HEK293 (cell line): ENCODE results near the gene FIGLA.

Experiments used
- CTCF ChIA-PET: fragments of 350-600 bp; formaldehyde crosslinking; extraction: SDS; loops from one replicate; lab custom pipeline; 2021; ENCODE audit warnings: antibody characterized with exemption; lab: Yijun Ruan, JAX
- POLR2A ChIA-PET: fragments of 300-600 bp; formaldehyde crosslinking; extraction: SDS; loops from one replicate; lab custom pipeline; 2020; ENCODE audit warnings: antibody characterized with exemption, inconsistent platforms; lab: Yijun Ruan, JAX
- H3K27ac ChIP-seq: fragments of 200-500 bp; sonication (Bioruptor generic); 2 replicates; pipeline ENCODE4 v1.5.1; 2014; ENCODE audit warnings: low read depth, low read length, control low read depth, inconsistent platforms; ENCODE audit errors: extremely low read depth
- H3K36me3 ChIP-seq, 2 experiments: fragments of 200-500 bp in 1 of 2; sonication (Bioruptor generic) in 1 of 2; 1 replicate in 1 of 2; 2 replicates in 1 of 2; pipeline ENCODE4 v1.5.1; 2014 to 2017; ENCODE audit warnings: inconsistent platforms in 2 of 2, low read length in 2 of 2; ENCODE audit not compliant: control insufficient read depth in 2 of 2, insufficient read depth in 1 of 2
- H3K4me1 ChIP-seq: fragments of 200-500 bp; sonication (Bioruptor generic); 2 replicates; pipeline ENCODE4 v1.5.1; 2014; ENCODE audit warnings: mild to moderate bottlenecking, low read length, inconsistent platforms; ENCODE audit not compliant: control insufficient read depth, insufficient read depth
- H3K4me3 ChIP-seq: 2 replicates; pipeline ENCODE4 v1.5.1; 2011; ENCODE audit warnings: low read depth, mild to moderate bottlenecking, control low read depth, low read length, moderate library complexity
- H3K9me3 ChIP-seq: fragments of 200-500 bp; sonication (Bioruptor generic); 2 replicates; pipeline ENCODE4 v1.5.1; 2014; ENCODE audit warnings: low read depth, low read length, inconsistent platforms; ENCODE audit not compliant: control insufficient read depth, insufficient read depth
- FEZF1 ChIP-seq: fragments of 450-650 bp; formaldehyde crosslinking; IDR thresholded peaks from 2 replicates; pipeline ENCODE4 v1.5.1; 2016; ENCODE audit warnings: missing biosample characterization, missing genetic modification characterization
- KLF9 ChIP-seq: fragments of 450-650 bp; formaldehyde crosslinking; IDR thresholded peaks from 2 replicates; pipeline ENCODE4 v1.5.1; 2016; ENCODE audit warnings: missing biosample characterization, missing genetic modification characterization, low read depth
- SETDB1 ChIP-seq: IDR thresholded peaks from one replicate; pipeline ENCODE4 v1.6.1; 2017; ENCODE audit warnings: mild to moderate bottlenecking, low read length, moderate library complexity, mixed read lengths; ENCODE audit not compliant: insufficient read length
- WT1 ChIP-seq: fragments of 450-650 bp; formaldehyde crosslinking; IDR thresholded peaks from 2 replicates; pipeline ENCODE4 v1.5.1; 2016; ENCODE audit warnings: missing biosample characterization, missing genetic modification characterization
- YY1 ChIP-seq: fragments of 450-650 bp; formaldehyde crosslinking; IDR thresholded peaks from 2 replicates; pipeline ENCODE4 v1.5.1; 2018; ENCODE audit warnings: missing biosample characterization, missing genetic modification characterization
- ZBTB17 ChIP-seq: fragments of 450-650 bp; formaldehyde crosslinking; IDR thresholded peaks from 2 replicates; pipeline ENCODE4 v1.5.1; 2016; ENCODE audit warnings: missing biosample characterization, missing genetic modification characterization
- ZNF132 ChIP-seq: fragments of 450-650 bp; formaldehyde crosslinking; IDR thresholded peaks from 2 replicates; pipeline ENCODE4 v1.5.1; 2017; ENCODE audit warnings: missing biosample characterization, missing genetic modification characterization, borderline replicate concordance
- ZNF558 ChIP-seq: fragments of 450-650 bp; formaldehyde crosslinking; IDR thresholded peaks from 2 replicates; pipeline ENCODE4 v1.5.1; 2016; ENCODE audit warnings: missing biosample characterization, missing genetic modification characterization
- ZNF560 ChIP-seq: fragments of 450-650 bp; formaldehyde crosslinking; IDR thresholded peaks from 2 replicates; pipeline ENCODE4 v1.5.1; 2017; ENCODE audit warnings: missing biosample characterization, missing genetic modification characterization, borderline replicate concordance
- ZNF571 ChIP-seq: fragments of 450-650 bp; formaldehyde crosslinking; IDR thresholded peaks from 2 replicates; pipeline ENCODE4 v1.5.0; 2017; ENCODE audit warnings: missing biosample characterization, missing genetic modification characterization
- ZNF610 ChIP-seq: fragments of 450-650 bp; formaldehyde crosslinking; IDR thresholded peaks from 2 replicates; pipeline ENCODE4 v1.5.1; 2016; ENCODE audit warnings: missing biosample characterization, missing genetic modification characterization, borderline replicate concordance
- ZNF76 ChIP-seq: fragments of 450-650 bp; formaldehyde crosslinking; IDR thresholded peaks from 2 replicates; pipeline ENCODE4; 2016; ENCODE audit warnings: low read depth, missing biosample characterization, missing genetic modification characterization, borderline replicate concordance
- ZNF843 ChIP-seq: fragments of 450-650 bp; formaldehyde crosslinking; IDR thresholded peaks from 2 replicates; pipeline ENCODE4 v1.5.1; 2016; ENCODE audit warnings: missing biosample characterization, missing genetic modification characterization
- ZSCAN5A ChIP-seq: fragments of 450-650 bp; formaldehyde crosslinking; IDR thresholded peaks from 2 replicates; pipeline ENCODE4 v1.5.1; 2016; ENCODE audit warnings: missing biosample characterization, missing genetic modification characterization
- TF ChIP-seq, protein P1 (sequence below): fragments of 450-650 bp; formaldehyde crosslinking; IDR thresholded peaks from 2 replicates; pipeline ENCODE4; 2016; ENCODE audit warnings: missing biosample characterization, missing genetic modification characterization
- TF ChIP-seq, protein P2 (sequence below): fragments of 450-650 bp; formaldehyde crosslinking; IDR thresholded peaks from 2 replicates; pipeline ENCODE4 v1.5.1; 2016; ENCODE audit warnings: missing biosample characterization, missing genetic modification characterization
- TF ChIP-seq, protein P3 (sequence below): fragments of 450-650 bp; formaldehyde crosslinking; IDR thresholded peaks from 2 replicates; pipeline ENCODE4 v1.5.1; 2017; ENCODE audit warnings: missing biosample characterization, missing genetic modification characterization

FIGLA gene

DNA sequence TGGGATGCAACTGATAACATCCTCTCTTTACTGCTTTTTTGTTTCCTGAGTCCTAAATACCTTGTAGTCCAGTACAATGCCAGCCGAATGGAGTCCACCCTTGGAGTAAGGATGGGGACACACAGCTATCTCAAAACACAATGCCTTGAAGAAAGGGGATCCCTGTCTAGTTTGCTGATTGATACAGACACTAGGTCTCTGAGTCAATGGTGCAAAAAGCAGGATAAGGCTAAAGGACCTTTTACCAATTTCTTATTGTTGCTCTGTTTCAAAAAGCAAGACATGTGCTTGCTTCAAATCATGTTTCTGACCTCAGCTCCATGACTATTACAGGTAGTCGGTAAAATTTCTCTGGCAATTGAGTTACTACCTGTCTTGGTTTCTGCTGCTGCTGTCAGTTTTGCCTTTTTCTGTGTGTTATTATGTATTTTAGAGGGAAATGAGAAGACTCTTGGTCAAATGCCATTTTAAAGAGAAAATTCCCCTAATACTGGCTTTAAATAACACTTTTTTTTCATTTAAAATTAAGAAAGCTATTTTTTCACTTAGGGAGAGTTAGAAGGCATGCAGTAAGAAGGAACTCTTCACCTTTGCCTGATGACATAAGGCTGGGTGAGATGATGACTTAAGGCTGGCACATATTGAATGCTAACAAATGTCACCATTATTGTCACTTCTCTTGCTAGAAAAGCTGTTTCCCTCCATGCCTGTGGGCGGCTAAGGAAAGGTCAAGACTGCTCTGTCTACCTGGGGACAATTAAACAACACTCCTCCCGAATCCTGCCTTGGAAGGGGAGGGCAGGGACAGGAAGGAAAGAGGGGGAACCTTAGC lies 4.9 kb upstream of the FIGLA start:
- Histone ChIP-seq H3K9me3 (no peaks in the 10 kb centered on the region), H3K4me1 (no peaks in the 10 kb centered on the region), H3K36me3 (no peaks in the 10 kb centered on the region), H3K27ac (no peak overlapping the region), H3K4me3 (no peak overlapping the region)
- TF ChIP-seq ZNF571 (tag by site-specific recombination) (no peak), SETDB1 (no peak), ZNF132 (tag by site-specific recombination) (no peak), ZBTB17 (tag by site-specific recombination) (no peak)
- TF ChIP-seq, protein P1, sequence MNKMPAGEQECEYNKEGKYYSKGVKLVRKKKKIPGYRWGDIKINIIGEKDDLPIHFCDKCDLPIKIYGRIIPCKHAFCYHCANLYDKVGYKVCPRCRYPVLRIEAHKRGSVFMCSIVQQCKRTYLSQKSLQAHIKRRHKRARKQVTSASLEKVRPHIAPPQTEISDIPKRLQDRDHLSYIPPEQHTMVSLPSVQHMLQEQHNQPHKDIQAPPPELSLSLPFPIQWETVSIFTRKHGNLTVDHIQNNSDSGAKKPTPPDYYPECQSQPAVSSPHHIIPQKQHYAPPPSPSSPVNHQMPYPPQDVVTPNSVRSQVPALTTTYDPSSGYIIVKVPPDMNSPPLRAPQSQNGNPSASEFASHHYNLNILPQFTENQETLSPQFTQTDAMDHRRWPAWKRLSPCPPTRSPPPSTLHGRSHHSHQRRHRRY (tag by site-specific recombination): no peak
- ChIA-PET POLR2A (no interaction called here), CTCF (interaction anchor here (0.9 to 1.5 kb wide), 3 partner anchors 27 to 153 kb away, joined by 3 to 4 read pairs (median 3); partner anchors contain the start of gene ADD2)

DNA sequence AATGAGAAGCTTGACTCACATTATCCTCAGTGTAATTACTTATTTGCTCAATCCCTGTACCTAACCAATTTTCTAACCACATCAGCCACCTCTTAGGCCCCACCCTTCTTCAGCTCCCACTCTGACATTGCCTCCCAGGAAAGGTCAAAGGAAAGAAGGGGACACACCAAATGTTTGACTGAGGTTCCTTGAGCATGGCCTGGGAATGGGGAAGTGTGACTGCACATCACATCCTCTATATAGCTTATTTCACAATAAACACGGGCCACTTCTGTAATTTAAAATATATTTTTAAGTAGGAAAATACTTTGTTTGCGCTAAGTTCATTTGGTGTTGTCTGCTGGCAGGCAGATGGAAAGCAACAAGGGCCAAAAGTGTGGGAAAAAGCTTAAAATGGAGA lies 3.0 kb upstream of the FIGLA start:
- POLR2A ChIA-PET: no interaction called here
- Histone ChIP-seq H3K4me3 (no peak overlapping the region), H3K4me1 (no peaks in the 10 kb centered on the region), H3K36me3 (no peaks in the 10 kb centered on the region), H3K27ac (no peak overlapping the region), H3K9me3 (no peaks in the 10 kb centered on the region)
- no peak for TF ChIP-seq ZNF558 (tag by site-specific recombination)
- no peak for TF ChIP-seq FEZF1 (tag by site-specific recombination)
- no peak for TF ChIP-seq YY1
- no peak for TF ChIP-seq ZSCAN5A (tag by site-specific recombination)
- no peak for TF ChIP-seq KLF9 (tag by site-specific recombination)
- TF ChIP-seq WT1 (tag by site-specific recombination): no peak
- TF ChIP-seq ZNF610 (tag by site-specific recombination): no peak
- no peak for TF ChIP-seq ZNF843 (tag by site-specific recombination)
- TF ChIP-seq, protein P2, sequence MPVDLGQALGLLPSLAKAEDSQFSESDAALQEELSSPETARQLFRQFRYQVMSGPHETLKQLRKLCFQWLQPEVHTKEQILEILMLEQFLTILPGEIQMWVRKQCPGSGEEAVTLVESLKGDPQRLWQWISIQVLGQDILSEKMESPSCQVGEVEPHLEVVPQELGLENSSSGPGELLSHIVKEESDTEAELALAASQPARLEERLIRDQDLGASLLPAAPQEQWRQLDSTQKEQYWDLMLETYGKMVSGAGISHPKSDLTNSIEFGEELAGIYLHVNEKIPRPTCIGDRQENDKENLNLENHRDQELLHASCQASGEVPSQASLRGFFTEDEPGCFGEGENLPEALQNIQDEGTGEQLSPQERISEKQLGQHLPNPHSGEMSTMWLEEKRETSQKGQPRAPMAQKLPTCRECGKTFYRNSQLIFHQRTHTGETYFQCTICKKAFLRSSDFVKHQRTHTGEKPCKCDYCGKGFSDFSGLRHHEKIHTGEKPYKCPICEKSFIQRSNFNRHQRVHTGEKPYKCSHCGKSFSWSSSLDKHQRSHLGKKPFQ (tag by site-specific recombination): no peak
- no peak for TF ChIP-seq ZNF76
- TF ChIP-seq, protein P3, sequence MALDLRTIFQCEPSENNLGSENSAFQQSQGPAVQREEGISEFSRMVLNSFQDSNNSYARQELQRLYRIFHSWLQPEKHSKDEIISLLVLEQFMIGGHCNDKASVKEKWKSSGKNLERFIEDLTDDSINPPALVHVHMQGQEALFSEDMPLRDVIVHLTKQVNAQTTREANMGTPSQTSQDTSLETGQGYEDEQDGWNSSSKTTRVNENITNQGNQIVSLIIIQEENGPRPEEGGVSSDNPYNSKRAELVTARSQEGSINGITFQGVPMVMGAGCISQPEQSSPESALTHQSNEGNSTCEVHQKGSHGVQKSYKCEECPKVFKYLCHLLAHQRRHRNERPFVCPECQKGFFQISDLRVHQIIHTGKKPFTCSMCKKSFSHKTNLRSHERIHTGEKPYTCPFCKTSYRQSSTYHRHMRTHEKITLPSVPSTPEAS (tag by site-specific recombination): no peak
- TF ChIP-seq ZNF560 (tag by site-specific recombination): no peak
- CTCF ChIA-PET: interaction anchor here (0.7 to 2.0 kb wide), 11 partner anchors 10 to 209 kb away, joined by 3 to 6 read pairs (median 3); no protein-coding TSS in a partner anchor
